ENCODE measurements around the gene ZMIZ1. TPM values are rescaled to one million over a fixed set of nuclear protein-coding genes. Genes with fewer than 3 reads are reported as not detected.

Gene ZMIZ1
- total RNA-seq, 4 donors from 2014 or later, result 22.7 to 37.5 (median 31.7) TPM

GRCh38 chr10:79247373-79248137 is 178.8 kb downstream of the ZMIZ1 start:
- in situ Hi-C loops (cut with MboI; ENCODE audit: low sequenced_read_pairs in 4 of 4) (no loop called here), intact Hi-C loops (cut with DNase I; ENCODE audit: low total_unique reads) (no loop called here)
- TF ChIP-seq POLR2A (IDR thresholded peaks at IDR 0.05), result no peak
- TF ChIP-seq CTCF (IDR thresholded peaks at IDR 0.05 in 4 of 5, conservative IDR thresholded peaks at IDR 0.05 in 1 of 5), result no peak
- Histone ChIP-seq H3K36me3 (no peaks in the 10 kb centered on the region), H3K4me1 (peaks cover 61 to 68% of the 10 kb centered on the region in 2 donors), H3K4me3 (no peak overlapping the region), H3K27ac (peak overlapping the region; percentile 62 to 79 (median 67)), H3K27me3 (no peaks in the 10 kb centered on the region), H3K9me3 (no peaks in the 10 kb centered on the region)
- no peak for DNase-seq
- no peak for ATAC-seq

- TF ChIP-seq POLR2A (IDR thresholded peaks at IDR 0.05), result no peak
- TF ChIP-seq CTCF (IDR thresholded peaks at IDR 0.05 in 4 of 5, conservative IDR thresholded peaks at IDR 0.05 in 1 of 5), result no peak
- no peak for ATAC-seq
These were observed 179.8 kb downstream of the ZMIZ1 start for GRCh38 chr10:79248341-79249185.

GRCh38 chr10:79249186-79250121 is 180.7 kb downstream of the ZMIZ1 start:
- Histone ChIP-seq H3K4me3 (no peak overlapping the region), H3K27me3 (no peaks in the 10 kb centered on the region), H3K9me3 (no peaks in the 10 kb centered on the region), H3K36me3 (no peaks in the 10 kb centered on the region), H3K4me1 (peaks cover 62 to 65% of the 10 kb centered on the region in 2 donors), H3K27ac (peak overlapping the region in 3 of 4 donors; percentile 27 to 79 (median 65))
- in situ Hi-C loops (cut with MboI; ENCODE audit: low sequenced_read_pairs in 4 of 4) (no loop called here), intact Hi-C loops (cut with DNase I; ENCODE audit: low total_unique reads) (no loop called here)
- TF ChIP-seq CTCF (IDR thresholded peaks at IDR 0.05 in 4 of 5, conservative IDR thresholded peaks at IDR 0.05 in 1 of 5) (no peak), POLR2A (IDR thresholded peaks at IDR 0.05) (no peak)
- DNase-seq (no peak), ATAC-seq (peak; percentile 7 to 14)

More at GRCh38 chr10:79248341-79249185, 179.8 kb downstream of the ZMIZ1 start:
- Histone ChIP-seq H3K27me3 (no peaks in the 10 kb centered on the region), H3K27ac (peak overlapping the region in 3 of 4 donors; percentile 65 to 79 (median 69)), H3K9me3 (no peaks in the 10 kb centered on the region), H3K4me1 (peaks cover 62 to 67% of the 10 kb centered on the region in 2 donors), H3K4me3 (no peak overlapping the region), H3K36me3 (no peaks in the 10 kb centered on the region)
- intact Hi-C loops (cut with DNase I; ENCODE audit: low total_unique reads) (no loop called here), in situ Hi-C loops (cut with MboI; ENCODE audit: low sequenced_read_pairs in 4 of 4) (no loop called here)
- no peak for DNase-seq

GRCh38 chr10:79250259-79250658 is 181.5 kb downstream of the ZMIZ1 start:
- DNase-seq, result no peak
- in situ Hi-C loops (cut with MboI; ENCODE audit: low sequenced_read_pairs in 4 of 4) (no loop called here), intact Hi-C loops (cut with DNase I; ENCODE audit: low total_unique reads) (no loop called here)
- H3K4me1 ChIP-seq, result peaks cover 54 to 57% of the 10 kb centered on the region in 2 donors
- TF ChIP-seq CTCF (IDR thresholded peaks at IDR 0.05 in 4 of 5, conservative IDR thresholded peaks at IDR 0.05 in 1 of 5) (no peak), POLR2A (IDR thresholded peaks at IDR 0.05) (no peak)
- peak overlapping the region in 1 of 4 donors; percentile 27 for H3K27ac ChIP-seq
- H3K4me3 ChIP-seq, result no peak overlapping the region
- ATAC-seq, result no peak
- no peaks in the 10 kb centered on the region for H3K9me3 ChIP-seq
- no peaks in the 10 kb centered on the region for H3K27me3 ChIP-seq
- no peaks in the 10 kb centered on the region for H3K36me3 ChIP-seq

Measured in gastrocnemius medialis (tissue), 4 donors.